AG04449 (cell line): Measurements from ENCODE around the gene ZFPL1.

ENCODE experiments used
- CTCF ChIA-PET: fragments of 350-600 bp; formaldehyde crosslinking; extraction: SDS; loops from one replicate; lab custom pipeline; 2021; ENCODE audit warnings: antibody characterized with exemption; lab: Yijun Ruan, JAX
- POLR2A ChIA-PET: fragments of 400-600, 350-600 bp; formaldehyde crosslinking; extraction: SDS; loops from one replicate; lab custom pipeline; 2020; ENCODE audit warnings: antibody characterized with exemption, inconsistent platforms; lab: Yijun Ruan, JAX
- DNase-seq: peaks from one replicate; pipeline ENCODE4 v3.0.0-alpha.2; 2010; ENCODE audit warnings: low read depth, low spot score
- H3K4me3 ChIP-seq: 2 replicates; pipeline ENCODE4 v1.5.1; 2011; ENCODE audit warnings: low read depth, mild to moderate bottlenecking, control low read depth, low read length
- TF ChIP-seq, protein P1 (sequence below): IDR thresholded peaks from one replicate; pipeline ENCODE4 v1.5.1; 2011; ENCODE audit warnings: mild to moderate bottlenecking, moderate library complexity, low read length, control low read depth, inconsistent platforms; ENCODE audit not compliant: insufficient read depth; ENCODE audit errors: missing control alignments

Gene ZFPL1

DNA sequence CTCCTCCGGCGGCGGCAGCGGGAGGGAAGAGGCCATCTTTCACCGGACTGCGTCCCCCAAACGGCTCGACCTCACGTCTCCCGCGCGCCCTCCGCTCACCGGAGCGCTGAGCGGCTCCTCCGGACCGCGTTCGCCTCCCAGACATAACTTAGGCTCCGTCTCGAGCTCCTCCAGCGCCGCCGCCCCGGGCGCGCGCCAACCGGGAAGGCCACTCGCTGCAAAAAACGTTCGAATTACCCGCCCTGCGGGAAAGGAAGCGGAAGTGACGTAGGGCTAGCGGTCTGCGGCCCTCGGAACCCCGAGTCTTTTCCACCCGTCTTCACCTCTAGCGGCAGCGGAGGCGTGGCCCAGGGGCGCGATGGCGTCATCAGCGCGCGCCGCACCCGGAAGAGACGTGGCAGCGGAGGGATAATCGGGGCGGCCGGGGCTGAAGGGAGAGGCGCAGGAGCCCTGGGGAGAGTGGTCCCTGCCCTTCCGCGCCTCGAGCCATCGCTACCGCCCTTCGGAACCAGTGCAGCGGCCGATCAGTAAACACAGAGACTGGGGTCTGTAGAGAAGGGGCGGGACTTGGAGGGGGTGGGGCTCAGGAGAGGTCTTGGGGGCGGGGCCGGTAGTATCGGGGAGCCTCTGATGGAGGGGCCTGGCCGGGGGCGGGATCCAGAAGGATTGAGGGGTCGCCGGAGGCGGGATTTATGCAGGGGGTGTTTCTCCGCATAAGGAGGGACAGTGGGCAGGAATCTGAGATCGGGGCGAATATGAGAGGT is at the start of gene ZFPL1, which contains the start of gene CDCA5:
ZFPL1 (plus strand) TSS at position 389 of the 764 bp plus-strand sequence. CDS start 477 bp downstream, outside the sequence.
CDCA5 (minus strand) TSS at position 207 of the 764 bp plus-strand sequence; CDS start at position 145, 62 bp downstream.
- DNase-seq = peak; percentile 59
- ChIA-PET CTCF (interaction anchor here (1.1 to 2.5 kb wide), 3 partner anchors 11 to 70 kb away, joined by 4 to 12 read pairs (median 7); partner anchors contain the start of gene ARL2), POLR2A (interaction anchor here (1.4 kb wide), 1 partner anchor 11 kb away, joined by 4 read pairs; no protein-coding TSS in a partner anchor)
- peak within 1 kb of the TSS; percentile 97 for H3K4me3 ChIP-seq
- TF ChIP-seq, protein P1, sequence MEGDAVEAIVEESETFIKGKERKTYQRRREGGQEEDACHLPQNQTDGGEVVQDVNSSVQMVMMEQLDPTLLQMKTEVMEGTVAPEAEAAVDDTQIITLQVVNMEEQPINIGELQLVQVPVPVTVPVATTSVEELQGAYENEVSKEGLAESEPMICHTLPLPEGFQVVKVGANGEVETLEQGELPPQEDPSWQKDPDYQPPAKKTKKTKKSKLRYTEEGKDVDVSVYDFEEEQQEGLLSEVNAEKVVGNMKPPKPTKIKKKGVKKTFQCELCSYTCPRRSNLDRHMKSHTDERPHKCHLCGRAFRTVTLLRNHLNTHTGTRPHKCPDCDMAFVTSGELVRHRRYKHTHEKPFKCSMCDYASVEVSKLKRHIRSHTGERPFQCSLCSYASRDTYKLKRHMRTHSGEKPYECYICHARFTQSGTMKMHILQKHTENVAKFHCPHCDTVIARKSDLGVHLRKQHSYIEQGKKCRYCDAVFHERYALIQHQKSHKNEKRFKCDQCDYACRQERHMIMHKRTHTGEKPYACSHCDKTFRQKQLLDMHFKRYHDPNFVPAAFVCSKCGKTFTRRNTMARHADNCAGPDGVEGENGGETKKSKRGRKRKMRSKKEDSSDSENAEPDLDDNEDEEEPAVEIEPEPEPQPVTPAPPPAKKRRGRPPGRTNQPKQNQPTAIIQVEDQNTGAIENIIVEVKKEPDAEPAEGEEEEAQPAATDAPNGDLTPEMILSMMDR = no peak

DNA sequence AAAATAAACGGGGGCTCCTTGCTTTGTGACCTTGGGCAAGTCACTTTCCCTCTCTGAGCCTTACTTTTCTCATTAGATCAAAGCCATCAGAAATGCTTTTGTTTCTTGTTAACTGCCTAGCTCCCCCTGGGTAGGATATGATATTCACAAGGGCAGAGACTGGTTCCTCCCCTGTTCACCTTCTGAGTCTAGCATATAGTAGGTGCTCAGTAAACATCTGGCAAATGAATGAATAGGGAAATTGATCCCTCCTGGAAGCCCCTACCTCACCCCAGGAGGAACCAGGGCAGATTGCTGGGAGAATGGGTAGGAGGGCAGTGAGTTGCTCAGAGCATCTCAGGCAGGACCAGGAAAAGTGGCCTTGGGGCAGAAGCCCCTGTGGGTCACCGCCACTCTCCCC is 49.6 kb upstream of the ZFPL1 start:
- CTCF ChIA-PET = interaction anchor here (2.6 kb wide), 1 partner anchor 21 kb away, joined by 16 read pairs; the partner anchor contains the start of gene ARL2
- TF ChIP-seq, protein P1 = no peak
- no peak overlapping the region for H3K4me3 ChIP-seq
- no peak for DNase-seq
- POLR2A ChIA-PET = no interaction called here

DNA sequence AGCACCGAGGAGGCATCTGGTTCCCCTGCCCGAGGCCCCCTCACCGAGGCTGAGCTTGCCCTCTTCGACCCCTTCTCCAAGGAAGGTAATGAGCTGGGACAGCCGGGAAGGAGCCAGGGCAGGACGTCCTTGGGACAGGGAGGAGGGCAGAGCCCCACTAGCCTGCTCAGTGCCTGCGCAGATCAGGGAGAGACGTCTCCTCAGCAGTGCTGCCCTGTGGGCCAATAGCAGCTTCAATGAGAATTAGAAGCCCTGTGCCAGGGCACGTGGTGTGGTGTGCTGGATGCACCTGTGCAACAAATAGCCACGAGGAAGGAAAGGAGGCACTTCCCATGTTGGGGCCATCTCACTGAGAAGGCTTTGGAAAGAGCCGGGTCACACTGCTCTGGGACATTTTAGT is 48.4 kb upstream of the ZFPL1 start:
- TF ChIP-seq, protein P1 = no peak
- DNase-seq = no peak
- no peak overlapping the region for H3K4me3 ChIP-seq
- ChIA-PET POLR2A (no interaction called here), CTCF (interaction anchor here (1.2 to 2.6 kb wide), 3 partner anchors 8 to 147 kb away, joined by 3 to 16 read pairs (median 3); partner anchors contain the start of genes ARL2 and SNX15)

DNA sequence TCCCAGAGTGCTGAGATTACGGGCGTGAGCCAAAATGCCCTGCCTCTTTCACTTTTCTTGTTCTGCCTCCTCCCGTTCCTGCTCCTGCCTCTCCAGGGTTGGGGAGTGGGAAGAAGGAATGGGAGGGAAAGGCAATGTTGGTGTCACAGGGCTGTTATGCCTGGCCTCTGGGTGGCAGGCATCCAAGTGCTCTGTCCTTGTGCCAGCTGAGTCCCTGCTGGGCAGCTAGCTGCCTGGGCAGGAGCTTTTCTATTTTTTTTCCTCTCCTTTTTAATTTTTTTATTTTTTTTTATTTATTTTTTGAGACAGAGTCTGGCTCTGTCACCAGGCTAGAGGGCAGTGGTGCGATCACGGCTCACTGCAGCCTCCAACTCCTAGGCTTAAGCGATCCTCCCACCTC is 47.1 kb upstream of the ZFPL1 start:
- TF ChIP-seq, protein P1 = no peak
- DNase-seq = no peak
- CTCF ChIA-PET = interaction anchor here (1.2 kb wide), 1 partner anchor 8 kb away, joined by 7 read pairs; no protein-coding TSS in a partner anchor
- POLR2A ChIA-PET = no interaction called here
- no peak overlapping the region for H3K4me3 ChIP-seq

DNA sequence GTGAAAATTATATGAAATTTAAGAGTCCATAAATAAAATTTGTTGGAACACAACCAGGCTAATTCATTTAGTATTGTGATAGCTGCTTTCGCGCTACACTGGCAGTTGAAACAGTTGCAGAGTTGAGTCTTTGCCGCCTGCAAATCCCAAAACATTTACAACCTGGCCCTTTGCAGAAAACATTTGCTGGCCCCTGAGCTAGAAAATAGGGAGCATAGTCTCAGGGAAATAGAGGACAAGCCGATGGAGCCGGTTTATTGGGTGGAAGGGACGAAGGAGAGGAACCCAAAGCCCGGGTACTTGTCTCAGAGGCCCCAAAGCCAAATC is 43.5 kb upstream of the ZFPL1 start:
- TF ChIP-seq, protein P1 = no peak
- H3K4me3 ChIP-seq = peak overlapping the region; percentile 73
- DNase-seq = no peak
- ChIA-PET CTCF (interaction anchor here (1.2 to 3.2 kb wide), 5 partner anchors 9 to 31 kb away, joined by 3 to 17 read pairs (median 13); partner anchors contain the start of genes ARL2 and SNX15), POLR2A (interaction anchor here (0.7 to 1.5 kb wide), 5 partner anchors 27 to 591 kb away, joined by 3 to 4 read pairs (median 3); partner anchors contain the start of genes ARL2, GPHA2 and SF1)
